Activated CD8-positive, alpha-beta memory T cell treated with anti-CD3 and anti-CD28 coated beads, Interleukin-2, amount 50 U/mL, for 4 hours (primary cell): ENCODE results near the gene VSIR.

Experiments
- DNase-seq: peaks from one replicate; pipeline ENCODE4 v3.0.0-alpha.2; 2020

VSIR gene

GRCh38 chr10:71763352-71764127, 9.8 kb downstream of the VSIR start:
- no peak for DNase-seq

GRCh38 chr10:71762324-71762723, 11.0 kb downstream of the VSIR start:
- DNase-seq = no peak

DNA sequence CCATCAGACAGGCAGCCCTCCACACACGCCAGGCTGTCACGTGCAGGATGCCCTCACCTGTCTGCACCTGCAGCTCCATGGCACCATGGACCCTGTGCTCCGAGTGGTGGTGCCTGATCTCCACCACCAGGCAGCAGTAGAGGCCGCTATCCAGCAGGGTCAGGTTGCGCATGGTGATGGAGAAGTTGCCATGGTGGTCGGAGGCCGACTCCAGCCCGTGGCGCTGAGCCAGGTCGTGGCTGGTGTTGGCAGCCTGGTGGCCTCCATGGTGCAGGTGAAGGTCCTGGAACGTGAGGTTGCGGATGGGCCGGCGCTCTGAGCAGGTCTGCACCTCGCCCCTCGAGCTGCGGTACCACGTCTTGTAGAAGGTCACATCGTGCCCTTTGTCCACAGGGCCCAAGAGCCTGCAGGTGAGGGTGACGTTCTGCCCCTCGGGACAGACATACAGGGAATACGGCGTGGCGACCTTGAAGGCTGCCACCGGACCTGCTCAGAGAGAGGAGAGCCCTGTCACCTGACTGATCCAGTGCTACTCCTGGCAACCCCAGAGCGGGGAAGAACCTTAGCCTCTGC, 11.7 kb downstream of the VSIR start:
- no peak for DNase-seq

DNA sequence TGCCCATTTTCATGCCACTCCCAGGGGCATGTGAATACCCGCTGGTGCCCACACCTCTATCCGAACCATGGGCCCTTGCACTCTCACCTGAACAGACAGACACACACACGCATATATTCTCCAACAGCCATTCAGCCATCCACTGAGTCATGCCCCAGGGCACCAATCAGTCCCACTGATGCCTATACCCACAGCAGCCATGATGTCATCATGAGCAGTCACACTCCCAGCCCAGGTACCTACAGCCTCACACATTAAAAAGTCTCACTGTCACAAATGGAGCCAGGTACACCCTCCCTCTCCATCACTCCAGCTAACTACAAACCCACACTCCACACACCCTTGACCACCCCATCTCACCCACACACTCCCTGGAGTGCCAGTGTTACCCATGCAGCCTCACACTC, 12.2 kb downstream of the VSIR start:
- peak; percentile 66 for DNase-seq

DNA sequence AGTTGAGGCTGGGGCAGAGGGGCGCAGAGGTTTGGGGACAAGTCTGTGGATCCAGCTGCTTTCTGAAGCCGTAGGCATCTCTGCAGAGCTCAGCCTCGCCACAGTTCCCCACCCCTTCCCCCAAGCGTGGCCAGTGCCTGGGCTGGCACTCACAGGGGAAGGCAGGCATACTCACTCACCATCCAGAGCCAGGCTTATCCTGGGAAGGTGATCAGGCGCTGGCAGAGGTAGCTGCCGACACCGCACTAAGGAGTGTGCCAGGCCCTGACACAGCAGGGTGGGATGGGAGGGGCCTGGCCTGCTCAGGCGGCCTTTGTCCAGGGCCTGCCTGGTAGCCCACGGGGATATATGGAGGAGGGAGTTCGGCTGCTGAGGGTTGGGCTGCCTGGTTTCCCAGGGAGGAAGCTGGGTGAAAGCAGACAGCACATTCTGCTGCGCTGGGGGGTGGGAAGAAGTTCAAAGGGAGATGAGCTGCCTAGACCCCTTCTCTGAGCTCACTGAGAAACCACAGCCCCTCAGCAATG, 15.9 kb downstream of the VSIR start:
- peak; percentile 29 for DNase-seq

- DNase-seq = no peak
Observed at GRCh38 chr10:71756311-71757191, 16.8 kb downstream of the VSIR start.

GRCh38 chr10:71755179-71755879, 18.0 kb downstream of the VSIR start:
- no peak for DNase-seq

- DNase-seq = no peak
Observed at GRCh38 chr10:71754562-71754961, 18.8 kb downstream of the VSIR start.

- DNase-seq = no peak
Observed at GRCh38 chr10:71753960-71754505, 19.3 kb downstream of the VSIR start.

GRCh38 chr10:71753091-71753959, 20.0 kb downstream of the VSIR start:
- no peak for DNase-seq

DNA sequence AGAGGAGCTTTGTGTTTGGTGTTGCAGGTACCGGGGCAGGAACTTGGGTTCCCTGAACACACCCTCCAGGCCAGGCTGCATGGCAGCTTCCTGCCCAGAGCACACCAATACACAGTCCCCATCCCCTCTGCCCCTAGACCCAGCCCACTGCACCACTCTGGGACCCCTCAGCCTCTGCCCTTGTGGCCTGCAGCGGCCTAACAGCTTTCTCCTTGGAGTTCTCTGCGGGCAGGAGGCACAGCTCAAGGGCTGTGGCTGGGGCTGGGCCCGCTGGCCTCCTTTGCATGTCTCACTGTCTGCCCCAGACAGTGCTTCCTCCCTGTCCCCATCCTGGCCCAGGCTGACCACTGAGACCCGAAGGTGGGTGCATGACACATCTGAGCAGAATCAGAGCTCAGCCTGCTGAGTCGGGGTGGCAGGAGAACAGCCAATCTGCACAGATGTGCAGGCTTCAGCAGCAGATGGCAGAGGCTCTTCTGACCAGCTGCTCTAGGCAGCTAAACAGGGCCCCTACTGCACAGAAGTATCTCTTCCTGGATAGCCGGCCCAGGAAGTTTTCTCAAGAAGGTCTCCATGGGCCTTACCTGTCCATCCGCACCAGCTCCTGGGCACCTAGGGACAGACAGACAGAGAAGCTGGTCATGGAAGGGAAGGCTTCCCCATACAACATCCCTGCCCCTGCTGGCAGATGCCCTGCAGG, 20.8 kb downstream of the VSIR start:
- no peak for DNase-seq

DNA sequence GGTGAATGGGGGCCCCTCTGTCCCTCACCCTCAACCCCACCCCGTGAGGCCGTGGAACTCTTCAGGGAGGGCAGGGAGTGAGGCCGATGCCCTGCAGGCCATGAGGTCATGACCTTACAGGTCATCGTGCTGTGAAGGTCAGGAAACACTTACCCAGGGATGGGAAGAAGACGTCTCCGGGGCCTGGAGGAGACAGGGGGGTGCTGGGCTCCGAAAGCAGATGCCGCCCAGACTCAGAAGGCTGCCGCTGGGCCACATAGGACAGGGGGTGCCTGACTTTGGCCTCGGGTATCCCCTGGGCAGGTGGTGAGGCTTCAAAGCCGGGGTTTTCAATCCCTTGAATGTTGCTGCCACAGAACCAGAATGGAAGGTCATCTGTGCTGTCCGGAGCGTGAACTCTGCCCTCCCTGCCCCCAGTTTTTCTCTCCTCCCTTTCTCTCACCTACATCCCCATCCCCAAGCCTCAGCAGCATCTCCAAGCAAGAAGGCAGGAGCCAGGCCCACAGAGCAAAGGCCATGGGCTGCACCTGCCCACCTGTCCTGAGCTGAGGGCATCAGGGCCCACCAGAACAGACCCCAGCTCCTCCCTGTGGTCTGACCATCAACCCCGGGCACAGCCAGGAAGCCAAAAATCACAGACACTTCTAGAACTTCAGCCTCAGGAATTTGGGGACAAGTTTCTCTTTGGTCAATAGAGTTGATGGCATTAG, 21.6 kb downstream of the VSIR start:
- DNase-seq = no peak

GRCh38 chr10:71750986-71751385, 22.3 kb downstream of the VSIR start:
- no peak for DNase-seq

DNA sequence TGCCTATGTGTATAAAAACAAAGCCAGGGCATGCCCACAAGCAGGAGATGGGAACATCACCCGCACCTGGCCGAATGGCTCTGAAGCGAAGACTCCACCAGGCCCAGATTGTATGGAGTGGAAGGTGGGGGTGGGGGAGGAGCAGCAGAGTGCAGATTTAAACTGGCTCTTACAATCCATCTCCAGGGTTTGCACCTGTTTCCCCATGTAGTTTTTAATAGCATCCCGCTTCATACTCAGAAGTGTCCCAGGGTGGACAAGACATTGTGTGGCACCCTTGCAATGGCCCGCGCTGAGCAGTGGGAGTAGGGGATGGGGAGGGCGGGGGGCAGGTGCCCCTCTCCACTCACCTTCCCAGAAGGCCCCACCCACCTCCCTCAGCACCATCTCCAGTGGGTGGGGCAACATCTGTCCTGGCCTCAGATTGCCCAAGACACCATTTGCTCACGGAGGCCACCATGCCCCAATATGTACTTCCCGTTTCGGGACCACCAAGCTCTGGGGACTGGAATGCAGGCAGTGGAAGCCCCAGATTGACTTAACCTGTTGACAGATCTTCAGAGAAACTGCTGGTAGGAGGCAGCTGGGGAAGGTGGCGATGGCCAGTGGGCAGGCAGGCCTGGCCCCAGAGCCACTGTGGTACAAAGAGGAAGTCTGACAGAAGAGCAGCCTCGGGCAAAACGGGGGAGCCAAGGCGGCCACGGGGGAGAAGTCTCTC, 23.0 kb downstream of the VSIR start:
- DNase-seq = no peak

- DNase-seq = no peak
Observed at GRCh38 chr10:71749396-71749795, 23.9 kb downstream of the VSIR start.

DNA sequence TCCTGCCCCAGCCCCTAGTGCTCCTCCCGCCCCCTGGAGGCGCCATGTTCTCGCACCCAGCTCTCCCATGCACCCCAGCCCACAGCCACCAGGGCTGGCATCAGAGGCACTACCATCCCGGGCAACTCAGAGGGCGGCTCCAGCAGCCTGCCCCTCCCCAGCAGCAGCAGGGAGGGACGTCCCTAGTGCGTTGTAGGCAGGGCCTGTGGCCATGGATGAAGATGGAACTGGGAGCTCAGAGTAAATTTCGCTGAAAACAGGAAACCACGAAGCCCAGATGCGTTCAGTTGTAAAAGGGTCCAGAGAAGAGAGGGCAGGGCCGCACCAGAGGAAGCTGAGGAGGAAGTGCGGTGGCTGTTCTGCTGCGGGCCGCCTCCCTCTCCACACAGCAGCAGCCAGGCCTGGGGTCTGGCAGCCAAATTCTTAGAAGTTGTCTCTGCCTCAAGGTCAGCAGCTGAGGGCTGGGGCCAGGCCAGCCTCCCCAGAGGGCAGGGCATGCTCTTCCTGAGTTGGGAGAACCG, 24.6 kb downstream of the VSIR start:
- DNase-seq = peak; percentile 58

DNA sequence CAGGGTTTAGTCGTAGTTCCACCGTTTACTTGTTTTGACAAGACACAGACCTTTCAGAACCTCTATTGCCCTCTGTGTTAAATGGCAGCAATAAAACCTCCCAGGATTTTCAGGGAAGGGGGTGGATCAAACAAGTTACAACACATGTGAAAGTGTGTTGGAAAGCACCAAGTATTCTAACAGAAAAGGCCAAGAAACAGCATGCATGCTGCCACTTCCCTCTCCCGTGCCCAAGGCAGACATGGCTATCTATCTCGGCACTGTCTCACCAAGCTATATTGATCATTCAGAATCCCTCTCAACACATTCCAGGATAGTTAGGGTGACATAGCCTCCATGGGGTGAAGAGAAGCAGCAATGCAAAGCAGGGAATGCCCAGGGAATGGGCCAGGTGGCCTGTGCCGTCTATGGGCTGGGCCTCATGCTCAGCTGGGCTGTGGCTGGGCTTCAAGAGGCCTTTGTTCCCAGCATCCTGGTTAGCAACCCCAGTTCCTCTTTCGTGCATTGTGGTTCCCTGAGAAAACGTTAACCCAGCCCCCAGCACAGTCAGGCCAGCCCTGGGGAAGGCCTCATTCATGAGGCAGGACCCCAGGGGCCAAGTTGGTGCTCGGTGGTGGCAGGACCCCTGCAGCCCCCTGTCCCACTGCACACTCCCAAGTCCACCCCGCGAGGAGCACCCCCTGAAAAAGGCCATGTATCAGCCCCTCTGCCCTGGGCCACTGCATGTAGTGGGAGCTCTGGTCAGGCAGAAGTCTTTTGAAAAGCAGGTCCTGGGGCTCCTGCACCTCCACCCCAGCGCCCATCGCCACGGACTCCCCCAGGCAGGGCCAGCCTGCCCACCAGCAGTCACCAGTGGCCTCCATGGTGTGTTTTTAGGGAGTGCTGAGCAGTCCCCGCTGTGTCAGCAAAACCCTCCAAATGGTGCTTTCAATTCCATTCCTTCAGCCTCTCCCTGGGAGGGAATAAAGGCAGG, 25.5 kb downstream of the VSIR start:
- DNase-seq = no peak

DNA sequence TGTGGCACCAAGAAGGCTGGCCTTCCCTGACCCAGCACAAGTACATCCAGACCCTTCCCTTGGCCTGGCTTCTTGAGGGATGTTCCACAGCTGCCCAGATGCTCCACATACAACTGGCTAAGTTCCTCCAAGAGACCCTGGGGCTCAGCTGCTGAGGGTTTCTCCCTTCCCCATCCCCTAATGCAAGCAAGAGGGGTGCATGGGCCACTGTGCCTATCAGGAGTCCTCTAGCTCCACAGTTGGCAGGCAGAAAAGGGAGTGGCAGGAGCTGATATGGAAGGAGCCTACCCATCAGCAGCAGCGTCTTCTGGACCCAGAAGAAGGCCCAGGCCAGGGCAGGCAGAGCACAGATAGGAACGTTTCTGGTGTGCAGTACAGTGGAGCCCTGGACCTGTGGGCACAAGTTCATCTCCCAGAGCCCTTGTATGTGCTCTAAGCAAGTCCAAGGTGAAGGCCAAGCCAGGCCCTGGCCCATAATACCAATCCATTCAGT, 26.2 kb downstream of the VSIR start:
- DNase-seq = no peak
